ENCODE results near the gene PRDM5.

DNA sequence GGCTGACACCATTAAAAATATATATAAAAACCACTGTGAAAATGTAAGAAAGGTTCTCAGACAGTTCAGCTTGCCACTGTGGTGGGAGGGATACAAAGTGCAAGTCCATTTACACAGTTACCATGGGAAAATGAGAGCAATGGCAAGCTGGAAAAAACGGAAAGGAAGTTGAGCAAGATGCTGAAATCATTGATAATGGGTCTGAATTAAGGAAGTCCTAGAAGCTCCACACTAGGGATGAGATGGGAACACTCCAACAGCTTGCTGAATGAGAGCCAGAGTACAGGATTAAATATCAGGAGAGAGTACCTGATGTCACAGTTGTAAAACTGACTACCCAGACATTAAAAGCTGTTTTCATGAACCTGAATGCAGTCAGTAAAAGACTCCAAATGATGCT lies 218.6 kb downstream of the PRDM5 start:
- no peak for TF ChIP-seq POLR2A (IDR thresholded peaks at IDR 0.05)
- TF ChIP-seq, protein P1, sequence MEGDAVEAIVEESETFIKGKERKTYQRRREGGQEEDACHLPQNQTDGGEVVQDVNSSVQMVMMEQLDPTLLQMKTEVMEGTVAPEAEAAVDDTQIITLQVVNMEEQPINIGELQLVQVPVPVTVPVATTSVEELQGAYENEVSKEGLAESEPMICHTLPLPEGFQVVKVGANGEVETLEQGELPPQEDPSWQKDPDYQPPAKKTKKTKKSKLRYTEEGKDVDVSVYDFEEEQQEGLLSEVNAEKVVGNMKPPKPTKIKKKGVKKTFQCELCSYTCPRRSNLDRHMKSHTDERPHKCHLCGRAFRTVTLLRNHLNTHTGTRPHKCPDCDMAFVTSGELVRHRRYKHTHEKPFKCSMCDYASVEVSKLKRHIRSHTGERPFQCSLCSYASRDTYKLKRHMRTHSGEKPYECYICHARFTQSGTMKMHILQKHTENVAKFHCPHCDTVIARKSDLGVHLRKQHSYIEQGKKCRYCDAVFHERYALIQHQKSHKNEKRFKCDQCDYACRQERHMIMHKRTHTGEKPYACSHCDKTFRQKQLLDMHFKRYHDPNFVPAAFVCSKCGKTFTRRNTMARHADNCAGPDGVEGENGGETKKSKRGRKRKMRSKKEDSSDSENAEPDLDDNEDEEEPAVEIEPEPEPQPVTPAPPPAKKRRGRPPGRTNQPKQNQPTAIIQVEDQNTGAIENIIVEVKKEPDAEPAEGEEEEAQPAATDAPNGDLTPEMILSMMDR (IDR thresholded peaks at IDR 0.05) = no peak

Data from right lobe of liver (tissue), 4 donors.